ENCODE measurements around the gene FAM13B. TPM values are rescaled to one million over a fixed set of nuclear protein-coding genes. Genes with fewer than 3 reads are reported as not detected.
"Not testable (repeated sequence)": the region's sequence is repeated elsewhere in the genome, so short reads cannot be mapped to it uniquely, and the experiment has no call there.

The FAM13B gene
- polyA plus RNA-seq, 1 experiment, result 25.0 TPM

- no peak overlapping the region for H3K4me3 ChIP-seq (ENCODE audit: low read depth, low read length)
- peak overlapping the region; percentile 49 for H3K27ac ChIP-seq (ENCODE audit: low read depth, low read length)
- POLR2A ChIA-PET, result interaction anchor here (0.6 to 1.1 kb wide), 3 partner anchors 32 to 120 kb away, joined by 3 to 5 read pairs (median 5); no protein-coding TSS in a partner anchor
Observed at GRCh38 chr5:137954131-137954879, 78.6 kb downstream of the FAM13B start.

GRCh38 chr5:137945825-137946224 is 87.1 kb downstream of the FAM13B start:
- Histone ChIP-seq H3K27ac (ENCODE audit: low read depth, low read length) (no peak overlapping the region), H3K9me3 (ENCODE audit: control insufficient read depth, insufficient read depth, low read length) (no peaks in the 10 kb centered on the region), H3K4me3 (ENCODE audit: low read depth, low read length) (no peak overlapping the region), H3K27me3 (ENCODE audit: control insufficient read depth, insufficient read depth, low read length) (no peaks in the 10 kb centered on the region)
- ChIA-PET CTCF (interaction anchor here (0.6 kb wide), 1 partner anchor 24 kb away, joined by 5 read pairs; no protein-coding TSS in a partner anchor), POLR2A (no interaction called here)
- no peak for TF ChIP-seq CTCF (IDR thresholded peaks at IDR 0.05; ENCODE audit: low read depth, low read length)
- DNase-seq (ENCODE audit: low read depth, low spot score), result no peak

More at GRCh38 chr5:137954131-137954879, 78.6 kb downstream of the FAM13B start:
- H3K27me3 ChIP-seq (ENCODE audit: control insufficient read depth, insufficient read depth, low read length), result no peaks in the 10 kb centered on the region
- CTCF ChIA-PET, result interaction anchor here (0.7 to 1.9 kb wide), 5 partner anchors 81 to 175 kb away, joined by 4 to 8 read pairs (median 7); no protein-coding TSS in a partner anchor
- H3K9me3 ChIP-seq (ENCODE audit: control insufficient read depth, insufficient read depth, low read length), result no peaks in the 10 kb centered on the region
- no peak for TF ChIP-seq CTCF (IDR thresholded peaks at IDR 0.05; ENCODE audit: low read depth, low read length)
- peak; percentile 63 for DNase-seq (ENCODE audit: low read depth, low spot score)

- CTCF ChIA-PET, result interaction anchor here (0.6 to 0.7 kb wide), 3 partner anchors 28 to 165 kb away, joined by 4 to 5 read pairs (median 4); no protein-coding TSS in a partner anchor
- POLR2A ChIA-PET, result not testable (repeated sequence)
Observed at GRCh38 chr5:137944280-137944679, 88.6 kb downstream of the FAM13B start.

GRCh38 chr5:137939331-137939730 is 93.5 kb downstream of the FAM13B start:
- POLR2A ChIA-PET, result no interaction called here
- Histone ChIP-seq H3K27me3 (ENCODE audit: control insufficient read depth, insufficient read depth, low read length) (no peaks in the 10 kb centered on the region), H3K4me3 (ENCODE audit: low read depth, low read length) (no peak overlapping the region), H3K9me3 (ENCODE audit: control insufficient read depth, insufficient read depth, low read length) (no peaks in the 10 kb centered on the region), H3K27ac (ENCODE audit: low read depth, low read length) (no peak overlapping the region)
- TF ChIP-seq CTCF (IDR thresholded peaks at IDR 0.05; ENCODE audit: low read depth, low read length), result no peak
- CTCF ChIA-PET, result no interaction called here
- DNase-seq (ENCODE audit: low read depth, low spot score), result no peak

More at GRCh38 chr5:137944280-137944679, 88.6 kb downstream of the FAM13B start:
- not testable (repeated sequence) for DNase-seq (ENCODE audit: low read depth, low spot score); H3K4me3 ChIP-seq (ENCODE audit: low read depth, low read length); H3K27me3 ChIP-seq (ENCODE audit: control insufficient read depth, insufficient read depth, low read length); H3K9me3 ChIP-seq (ENCODE audit: control insufficient read depth, insufficient read depth, low read length); H3K27ac ChIP-seq (ENCODE audit: low read depth, low read length)

GRCh38 chr5:137938751-137939143 is 94.1 kb downstream of the FAM13B start:
- no peaks in the 10 kb centered on the region for H3K27me3 ChIP-seq (ENCODE audit: control insufficient read depth, insufficient read depth, low read length)
- no peak overlapping the region for H3K4me3 ChIP-seq (ENCODE audit: low read depth, low read length)
- POLR2A ChIA-PET, result no interaction called here
- no peak for TF ChIP-seq CTCF (IDR thresholded peaks at IDR 0.05; ENCODE audit: low read depth, low read length)
- no peaks in the 10 kb centered on the region for H3K9me3 ChIP-seq (ENCODE audit: control insufficient read depth, insufficient read depth, low read length)
- DNase-seq (ENCODE audit: low read depth, low spot score), result no peak
- H3K27ac ChIP-seq (ENCODE audit: low read depth, low read length), result no peak overlapping the region
- CTCF ChIA-PET, result no interaction called here

All from AG04450 (cell line).